RWPE2 (cell line): Measurements from ENCODE around the gene ELMOD3.
A peak's percentile ranks its signal among the peaks of the same experiment; 100 is the strongest.

Source experiments
- ATAC-seq: fragments of 200-7000 bp; cut with Tn5 transposase; 3 replicates; pipeline ENCODE4 v1.9.1; 2021; ENCODE audit warnings: low read depth
- DNase-seq: peaks from one replicate; pipeline ENCODE4 v3.0.0-alpha.2; 2020; ENCODE audit warnings: low spot score
- H3K27ac ChIP-seq: fragments of 450-650 bp; 2 replicates; pipeline ENCODE4 v1.5.1; 2017; ENCODE audit warnings: mild to moderate bottlenecking; ENCODE audit not compliant: poor library complexity, severe bottlenecking
- H3K27me3 ChIP-seq: fragments of 250-450 bp; sonication (Bioruptor Pico); 2 replicates; pipeline ENCODE4 v1.5.1; 2021; ENCODE audit warnings: mild to moderate bottlenecking, moderate library complexity; ENCODE audit not compliant: insufficient read depth, poor library complexity, severe bottlenecking
- H3K36me3 ChIP-seq: fragments of 250-450 bp; sonication (Bioruptor Pico); 2 replicates; pipeline ENCODE4 v1.5.1; 2020; ENCODE audit warnings: low read depth, mild to moderate bottlenecking, moderate library complexity
- H3K4me1 ChIP-seq: fragments of 250-450 bp; sonication (Bioruptor Pico); 2 replicates; pipeline ENCODE4 v1.5.1; 2021; ENCODE audit warnings: mild to moderate bottlenecking, moderate library complexity; ENCODE audit not compliant: insufficient read depth, poor library complexity, severe bottlenecking
- H3K4me3 ChIP-seq: fragments of 250-450 bp; sonication (Bioruptor Pico); 2 replicates; pipeline ENCODE4 v1.5.1; 2021; ENCODE audit warnings: mild to moderate bottlenecking, moderate library complexity; ENCODE audit not compliant: severe bottlenecking
- H3K9me3 ChIP-seq: fragments of 250-450 bp; sonication (Bioruptor Pico); 2 replicates; pipeline ENCODE4 v1.5.1; 2021; ENCODE audit warnings: mild to moderate bottlenecking, moderate library complexity; ENCODE audit not compliant: severe bottlenecking
- CTCF ChIP-seq: fragments of 450-650 bp; IDR thresholded peaks from one replicate; pipeline ENCODE4 v1.5.1; 2017; ENCODE audit warnings: mild to moderate bottlenecking, moderate library complexity; ENCODE audit not compliant: poor library complexity, severe bottlenecking

ELMOD3 gene

DNA sequence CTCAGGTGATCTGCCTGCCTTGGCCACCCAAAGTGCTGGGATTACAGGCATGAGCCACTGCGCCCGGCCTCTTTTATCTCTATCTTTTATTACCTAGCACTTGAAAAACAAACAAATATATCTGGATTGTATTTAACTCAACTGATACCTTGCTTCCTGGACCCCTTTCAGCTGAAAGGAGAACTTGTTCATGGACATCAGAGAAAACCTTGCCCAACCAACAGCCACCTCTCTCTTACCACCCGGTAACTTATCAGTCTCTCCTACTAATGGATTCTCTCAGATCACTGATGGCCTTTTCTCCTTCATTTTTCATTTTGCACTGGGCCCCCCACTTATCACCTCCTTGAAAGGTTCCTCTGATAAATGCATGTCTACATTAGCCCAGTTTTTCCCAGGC, 7.0 kb upstream of the ELMOD3 start:
- TF ChIP-seq CTCF = no peak
- no peaks in the 10 kb centered on the region for H3K9me3 ChIP-seq
- ATAC-seq = no peak
- H3K27ac ChIP-seq = no peak overlapping the region
- H3K27me3 ChIP-seq = no peaks in the 10 kb centered on the region
- H3K4me1 ChIP-seq = no peaks in the 10 kb centered on the region
- peaks cover 48% of the 10 kb centered on the region for H3K36me3 ChIP-seq
- no peak for DNase-seq
- H3K4me3 ChIP-seq = no peak overlapping the region

DNA sequence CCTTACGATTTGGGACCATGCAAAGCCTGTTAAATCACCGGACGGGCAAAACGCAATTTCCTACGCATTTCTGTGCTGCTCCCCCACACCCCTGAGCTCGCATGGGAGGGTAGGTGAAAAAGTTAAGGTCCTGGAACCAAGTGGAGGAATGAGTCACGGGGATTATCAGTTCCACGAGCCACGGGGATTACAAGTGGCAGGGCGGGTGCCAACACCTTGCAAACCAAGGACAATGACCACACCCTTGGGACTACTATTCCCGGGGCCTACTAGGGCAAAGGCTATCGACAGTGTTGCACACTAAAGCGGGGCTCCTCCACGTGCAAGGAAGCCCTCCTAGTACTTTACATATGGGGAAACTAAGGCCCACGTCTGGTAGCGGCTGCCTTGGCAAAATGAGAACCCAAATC, 688 bp upstream of the ELMOD3 start:
- Histone ChIP-seq H3K4me3 (peak overlapping the region; percentile 50), H3K27me3 (no peaks in the 10 kb centered on the region), H3K27ac (peak overlapping the region; percentile 54), H3K9me3 (no peaks in the 10 kb centered on the region), H3K4me1 (peaks cover 16% of the 10 kb centered on the region), H3K36me3 (peaks cover 47% of the 10 kb centered on the region)
- DNase-seq = no peak
- ATAC-seq = peak; percentile 15; the same call in 2 of the 3 replicates
- no peak for TF ChIP-seq CTCF

GRCh38 chr2:85355073-85355410, 473 bp downstream of the ELMOD3 start:
- peak overlapping the region; percentile 54 for H3K27ac ChIP-seq
- no peak for DNase-seq
- no peak for ATAC-seq
- peaks cover 16% of the 10 kb centered on the region for H3K4me1 ChIP-seq
- H3K9me3 ChIP-seq = no peaks in the 10 kb centered on the region
- H3K4me3 ChIP-seq = peak overlapping the region; percentile 50
- no peak for TF ChIP-seq CTCF
- peaks cover 39% of the 10 kb centered on the region for H3K36me3 ChIP-seq
- no peaks in the 10 kb centered on the region for H3K27me3 ChIP-seq

- H3K27me3 ChIP-seq = no peaks in the 10 kb centered on the region
- TF ChIP-seq CTCF = no peak
- peaks cover 35% of the 10 kb centered on the region for H3K36me3 ChIP-seq
- peak overlapping the region; percentile 50 for H3K4me3 ChIP-seq
- ATAC-seq (no peak), DNase-seq (no peak)
- H3K9me3 ChIP-seq = no peaks in the 10 kb centered on the region
- H3K4me1 ChIP-seq = peaks cover 16% of the 10 kb centered on the region
- H3K27ac ChIP-seq = peak overlapping the region; percentile 54
Observed at GRCh38 chr2:85355521-85355920, 952 bp downstream of the ELMOD3 start.

DNA sequence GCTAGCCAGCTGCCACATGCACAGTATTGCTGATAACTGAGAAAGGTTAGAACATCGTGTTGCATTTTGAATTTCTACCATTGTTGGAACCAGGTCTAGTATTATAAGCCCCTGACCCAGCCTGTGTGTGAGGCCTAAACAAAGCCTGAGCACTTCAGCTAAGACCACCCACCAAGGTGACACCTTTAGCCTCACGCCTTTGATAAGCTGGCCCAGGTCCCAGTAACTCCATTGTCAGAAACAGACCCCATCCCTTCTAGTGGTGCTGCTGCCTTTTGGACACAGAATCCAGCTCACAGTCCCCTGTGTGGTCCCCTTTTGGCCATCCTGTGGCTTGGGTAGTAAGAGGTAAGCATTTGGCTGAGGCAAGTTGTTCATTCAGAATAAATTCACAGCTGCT, 1.6 kb downstream of the ELMOD3 start:
- TF ChIP-seq CTCF = no peak
- Histone ChIP-seq H3K27me3 (no peaks in the 10 kb centered on the region), H3K9me3 (no peaks in the 10 kb centered on the region), H3K36me3 (peaks cover 34% of the 10 kb centered on the region), H3K4me1 (peaks cover 16% of the 10 kb centered on the region), H3K27ac (no peak overlapping the region), H3K4me3 (no peak overlapping the region)
- DNase-seq = no peak
- no peak for ATAC-seq
